T-helper 1 cell treated with Interleukin-12 subunit alpha and Interleukin-12 subunit beta and Interleukin-4 antibody, amounts not matched to agents 30 μg/mL and 1 μg/mL, for 36 hours (primary cell): ENCODE data around the gene DDX42.
"Not testable (repeated sequence)": the region's sequence is repeated elsewhere in the genome, so short reads cannot be mapped to it uniquely, and the experiment has no call there.

Source experiments
- H3K27ac Mint-ChIP-seq: one replicate; pipeline ENCODE4 v1.8.0; 2021; ENCODE audit warnings: mild to moderate bottlenecking, mixed read lengths
- H3K27me3 Mint-ChIP-seq: one replicate; pipeline ENCODE4 v1.8.0; 2021; ENCODE audit warnings: low read depth, mixed read lengths
- H3K36me3 Mint-ChIP-seq: one replicate; pipeline ENCODE4 v1.8.0; 2021; ENCODE audit warnings: low read depth, mixed read lengths
- H3K4me1 Mint-ChIP-seq: one replicate; pipeline ENCODE4 v1.8.0; 2021; ENCODE audit warnings: low read depth, mixed read lengths
- H3K4me3 Mint-ChIP-seq: one replicate; pipeline ENCODE4 v1.8.0; 2021; ENCODE audit warnings: mild to moderate bottlenecking, moderate library complexity, mixed read lengths
- H3K9me3 Mint-ChIP-seq: one replicate; pipeline ENCODE4 v1.8.0; 2021; ENCODE audit warnings: mixed read lengths

The DDX42 gene

GRCh38 chr17:63792055-63792729 lies 18.2 kb downstream of the DDX42 start:
- Mint-ChIP-seq H3K9me3 (no peaks in the 10 kb centered on the region), H3K4me3 (no peak overlapping the region), H3K4me1 (peaks cover 6% of the 10 kb centered on the region), H3K27me3 (no peaks in the 10 kb centered on the region), H3K36me3 (peaks cover 31% of the 10 kb centered on the region), H3K27ac (peak overlapping the region; percentile 36)

DNA sequence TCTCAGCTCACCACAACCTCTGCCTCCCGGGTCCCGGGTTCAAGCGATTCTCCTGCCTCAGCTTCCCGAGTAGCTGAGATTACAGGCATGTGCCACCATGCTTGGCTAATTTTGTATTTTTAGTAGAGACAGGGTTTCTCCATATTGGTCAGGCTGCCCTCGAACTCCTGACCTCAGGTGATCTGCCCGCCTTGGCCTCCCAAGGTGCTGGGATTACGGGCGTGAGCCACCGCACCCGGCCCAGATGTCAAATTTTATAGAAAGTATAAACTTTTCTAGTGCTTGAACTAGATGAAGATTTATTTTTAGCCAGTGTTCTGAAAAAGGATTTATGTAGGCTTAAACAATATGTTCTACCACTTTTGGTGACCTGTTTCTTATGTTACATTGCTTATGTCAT lies 22.4 kb downstream of the DDX42 start:
- H3K27ac Mint-ChIP-seq, H3K9me3 Mint-ChIP-seq, H3K4me1 Mint-ChIP-seq, H3K4me3 Mint-ChIP-seq, H3K27me3 Mint-ChIP-seq: not testable (repeated sequence)
- H3K36me3 Mint-ChIP-seq, result peaks cover 51% of the 10 kb centered on the region

- peaks cover 52% of the 10 kb centered on the region for H3K36me3 Mint-ChIP-seq
- H3K27me3 Mint-ChIP-seq, result no peaks in the 10 kb centered on the region
- H3K4me3 Mint-ChIP-seq, result no peak overlapping the region
- no peak overlapping the region for H3K27ac Mint-ChIP-seq
- H3K9me3 Mint-ChIP-seq, result no peaks in the 10 kb centered on the region
- peaks cover 3% of the 10 kb centered on the region for H3K4me1 Mint-ChIP-seq
Measured at GRCh38 chr17:63798572-63799106, 24.7 kb downstream of the DDX42 start.

DNA sequence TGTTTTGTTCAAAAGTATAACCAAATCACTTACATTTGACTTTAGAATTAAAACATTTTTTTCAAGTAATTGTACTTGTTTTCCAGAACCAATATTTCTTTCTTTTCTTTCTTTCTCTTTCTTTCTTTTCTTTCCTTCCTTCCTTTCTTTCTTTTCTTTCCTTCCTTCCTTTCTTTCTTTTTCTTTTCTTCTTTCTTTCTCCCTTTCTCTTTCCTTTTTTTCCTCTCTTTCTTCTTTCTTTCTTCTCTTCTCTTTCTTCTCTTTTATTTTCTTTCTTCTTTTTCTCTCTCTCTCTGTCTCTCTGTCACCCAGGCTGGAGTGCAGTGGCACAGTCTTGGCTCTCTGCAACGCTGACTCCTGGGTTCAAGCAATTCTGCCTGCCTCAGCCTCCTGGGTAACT lies 26.8 kb downstream of the DDX42 start:
- H3K4me3 Mint-ChIP-seq, result no peak overlapping the region
- H3K4me1 Mint-ChIP-seq, result no peaks in the 10 kb centered on the region
- no peaks in the 10 kb centered on the region for H3K27me3 Mint-ChIP-seq
- H3K27ac Mint-ChIP-seq, result peak overlapping the region; percentile 69
- no peaks in the 10 kb centered on the region for H3K9me3 Mint-ChIP-seq
- H3K36me3 Mint-ChIP-seq, result peaks cover 52% of the 10 kb centered on the region

DNA sequence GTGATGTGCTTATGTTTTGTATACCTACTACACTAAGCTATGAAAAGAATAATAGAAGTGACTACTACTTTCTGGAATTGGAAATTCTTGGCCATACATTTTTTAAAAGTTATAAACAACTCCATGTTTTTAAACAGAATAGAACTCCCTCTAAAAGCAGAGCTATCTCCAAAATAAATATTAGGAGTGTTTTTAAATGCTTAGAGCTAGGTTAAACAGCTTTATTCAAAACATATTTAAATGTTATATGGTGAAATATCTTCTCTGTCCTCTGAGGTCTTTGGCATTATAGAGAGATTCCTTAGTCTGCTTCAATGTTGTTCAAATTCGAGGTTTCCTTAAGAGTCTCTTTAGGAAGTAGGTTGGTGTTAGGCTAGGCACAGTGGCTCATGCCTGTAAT lies 30.4 kb downstream of the DDX42 start:
- H3K9me3 Mint-ChIP-seq, result no peaks in the 10 kb centered on the region
- H3K4me1 Mint-ChIP-seq, result peaks cover 1% of the 10 kb centered on the region
- H3K4me3 Mint-ChIP-seq, result no peak overlapping the region
- no peaks in the 10 kb centered on the region for H3K27me3 Mint-ChIP-seq
- no peak overlapping the region for H3K27ac Mint-ChIP-seq
- peaks cover 53% of the 10 kb centered on the region for H3K36me3 Mint-ChIP-seq

- Mint-ChIP-seq H3K27me3 (no peaks in the 10 kb centered on the region), H3K9me3 (no peaks in the 10 kb centered on the region), H3K4me3 (no peak overlapping the region), H3K27ac (no peak overlapping the region), H3K36me3 (peaks cover 49% of the 10 kb centered on the region), H3K4me1 (peaks cover 1% of the 10 kb centered on the region)
Measured at GRCh38 chr17:63805591-63805990, 31.6 kb downstream of the DDX42 start.

DNA sequence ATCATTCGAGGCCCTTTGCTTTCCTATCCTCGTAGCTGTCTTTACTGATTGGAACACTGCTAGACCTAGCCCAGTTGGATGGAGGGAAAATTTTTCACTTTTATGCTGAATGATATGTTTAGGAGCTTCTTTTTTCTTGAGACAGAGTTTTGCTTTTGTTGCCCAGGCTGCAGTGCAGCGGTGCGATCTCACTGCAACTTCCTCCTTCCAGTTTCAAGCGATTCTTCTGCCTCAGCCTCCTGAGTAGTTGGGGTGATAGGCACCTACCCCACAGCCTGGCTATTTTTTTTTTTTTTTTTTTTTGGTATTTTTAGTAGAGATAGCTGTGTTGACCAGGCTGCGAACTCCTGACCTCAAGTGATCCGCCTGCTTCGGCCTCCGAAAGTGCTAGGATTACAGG lies 36.0 kb downstream of the DDX42 start:
- H3K4me3 Mint-ChIP-seq, result no peak overlapping the region
- no peak overlapping the region for H3K27ac Mint-ChIP-seq
- peaks cover 55% of the 10 kb centered on the region for H3K36me3 Mint-ChIP-seq
- H3K27me3 Mint-ChIP-seq, result no peaks in the 10 kb centered on the region
- H3K9me3 Mint-ChIP-seq, result no peaks in the 10 kb centered on the region
- peaks cover 1% of the 10 kb centered on the region for H3K4me1 Mint-ChIP-seq

- H3K4me1 Mint-ChIP-seq, result peaks cover 10% of the 10 kb centered on the region
- H3K27me3 Mint-ChIP-seq, result no peaks in the 10 kb centered on the region
- no peak overlapping the region for H3K27ac Mint-ChIP-seq
- no peak overlapping the region for H3K4me3 Mint-ChIP-seq
- H3K36me3 Mint-ChIP-seq, result peaks cover 70% of the 10 kb centered on the region
- H3K9me3 Mint-ChIP-seq, result no peaks in the 10 kb centered on the region
Measured at GRCh38 chr17:63816123-63816522, 42.2 kb downstream of the DDX42 start.

DNA sequence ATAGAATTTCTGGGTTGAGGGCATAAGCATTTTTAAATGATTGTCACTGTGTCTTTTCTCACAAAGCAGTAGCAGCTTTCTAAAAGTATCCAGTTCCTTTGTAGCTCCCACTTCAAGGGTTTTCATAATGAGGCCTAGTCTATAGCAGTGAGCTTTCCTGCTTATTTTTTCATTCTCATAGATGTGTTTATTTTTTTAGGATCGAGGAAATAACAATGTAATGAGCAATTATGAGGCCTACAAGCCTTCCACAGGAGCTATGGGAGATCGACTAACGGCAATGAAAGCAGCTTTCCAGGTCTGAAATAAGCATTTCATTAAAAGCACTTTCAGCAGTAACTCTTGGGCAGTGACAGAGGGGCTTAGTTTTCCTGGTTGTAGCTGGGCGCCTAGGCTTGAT lies 42.7 kb downstream of the DDX42 start:
- Mint-ChIP-seq H3K27me3 (no peaks in the 10 kb centered on the region), H3K4me1 (peaks cover 11% of the 10 kb centered on the region), H3K4me3 (no peak overlapping the region), H3K9me3 (no peaks in the 10 kb centered on the region), H3K27ac (no peak overlapping the region), H3K36me3 (peaks cover 69% of the 10 kb centered on the region)

GRCh38 chr17:63817736-63818385 lies 43.9 kb downstream of the DDX42 start:
- peaks cover 74% of the 10 kb centered on the region for H3K36me3 Mint-ChIP-seq
- H3K9me3 Mint-ChIP-seq, result no peaks in the 10 kb centered on the region
- no peak overlapping the region for H3K4me3 Mint-ChIP-seq
- H3K27me3 Mint-ChIP-seq, result no peaks in the 10 kb centered on the region
- H3K27ac Mint-ChIP-seq, result no peak overlapping the region
- peaks cover 16% of the 10 kb centered on the region for H3K4me1 Mint-ChIP-seq

GRCh38 chr17:63819131-63819530 lies 45.2 kb downstream of the DDX42 start:
- Mint-ChIP-seq H3K4me3 (peak overlapping the region; percentile 65), H3K27ac (peak overlapping the region; percentile 78), H3K36me3 (peaks cover 74% of the 10 kb centered on the region), H3K4me1 (peaks cover 24% of the 10 kb centered on the region), H3K9me3 (no peaks in the 10 kb centered on the region), H3K27me3 (no peaks in the 10 kb centered on the region)

DNA sequence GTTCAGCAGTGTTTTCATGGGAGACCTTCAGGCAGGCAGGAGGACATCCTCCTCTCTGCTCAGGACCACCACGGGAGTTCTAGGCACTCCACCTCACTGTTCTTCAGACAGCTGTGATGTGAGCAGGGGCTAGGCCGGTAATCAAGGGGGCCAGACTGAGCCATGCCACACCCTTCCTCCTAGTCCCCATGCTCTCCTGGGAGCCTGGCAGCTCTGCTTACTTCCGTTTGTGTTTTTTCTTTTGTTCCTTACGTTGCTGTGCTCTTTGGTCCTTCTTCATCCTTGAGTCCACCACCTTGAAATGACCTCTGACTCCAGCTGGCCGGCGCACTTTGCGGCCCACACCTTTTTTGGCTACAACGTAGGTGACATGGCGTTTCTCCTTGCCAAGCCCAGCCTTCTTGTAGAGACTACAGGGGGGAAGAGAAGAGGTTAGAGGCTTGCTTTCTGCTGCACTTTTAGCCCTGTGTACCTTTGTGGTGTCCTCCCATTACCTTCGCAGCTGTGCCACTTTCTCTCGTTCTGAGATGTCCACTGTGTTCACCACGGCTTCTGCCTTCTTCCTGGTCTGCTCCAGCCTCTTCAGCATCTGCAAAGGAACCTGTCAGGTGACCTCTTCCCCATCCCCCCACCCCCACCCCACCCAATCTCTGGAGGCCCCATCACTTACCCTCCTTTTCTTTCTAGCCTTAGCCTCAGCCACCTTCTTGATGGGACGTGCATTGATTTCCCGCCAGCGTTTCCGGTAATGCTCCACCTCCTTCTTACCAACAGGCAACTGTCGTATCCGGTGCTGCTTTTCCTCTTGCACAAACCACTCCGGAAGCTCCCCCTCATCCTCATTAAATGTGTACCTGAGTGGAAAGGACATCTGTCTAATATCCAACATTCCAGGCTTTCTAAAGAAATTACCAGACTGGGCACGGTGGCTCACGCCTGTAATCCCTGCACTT lies 45.9 kb downstream of the DDX42 start:
- Mint-ChIP-seq H3K27ac (peak overlapping the region; percentile 78), H3K4me3 (peak overlapping the region; percentile 65), H3K36me3 (peaks cover 78% of the 10 kb centered on the region), H3K27me3 (no peaks in the 10 kb centered on the region), H3K4me1 (peaks cover 27% of the 10 kb centered on the region), H3K9me3 (no peaks in the 10 kb centered on the region)

DNA sequence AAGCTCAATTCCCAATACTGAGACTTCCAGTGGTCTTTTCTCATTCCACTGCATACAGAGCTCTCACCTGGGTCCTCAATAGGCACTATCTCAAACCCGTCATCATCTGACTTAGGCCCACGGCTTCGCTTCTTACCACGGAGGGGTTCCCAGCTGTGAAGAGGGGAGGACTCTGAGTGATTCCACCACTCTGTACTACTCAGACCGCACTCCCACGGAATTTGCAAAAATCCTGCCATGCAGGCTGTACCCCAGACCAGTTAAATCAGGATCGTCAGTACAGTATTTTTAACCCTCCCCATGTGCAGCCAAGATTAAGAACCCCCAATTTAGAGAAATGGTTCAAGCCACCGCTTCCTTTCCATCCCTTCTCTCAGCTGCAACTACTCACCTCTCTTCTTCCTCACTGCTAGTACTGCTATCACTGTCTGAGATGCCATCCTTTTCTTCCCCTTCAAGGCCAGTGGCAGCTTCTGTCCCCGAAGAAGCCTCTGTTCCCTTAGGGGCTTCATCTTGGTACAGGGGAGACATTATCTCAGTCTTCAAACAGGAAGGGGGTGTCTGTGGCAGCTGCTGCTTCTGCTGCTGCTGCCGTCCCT lies 47.1 kb downstream of the DDX42 start:
- H3K27ac Mint-ChIP-seq, result peak overlapping the region; percentile 78
- H3K4me1 Mint-ChIP-seq, result peaks cover 36% of the 10 kb centered on the region
- peaks cover 77% of the 10 kb centered on the region for H3K36me3 Mint-ChIP-seq
- no peaks in the 10 kb centered on the region for H3K27me3 Mint-ChIP-seq
- peak overlapping the region; percentile 51 for H3K4me3 Mint-ChIP-seq
- H3K9me3 Mint-ChIP-seq, result no peaks in the 10 kb centered on the region

DNA sequence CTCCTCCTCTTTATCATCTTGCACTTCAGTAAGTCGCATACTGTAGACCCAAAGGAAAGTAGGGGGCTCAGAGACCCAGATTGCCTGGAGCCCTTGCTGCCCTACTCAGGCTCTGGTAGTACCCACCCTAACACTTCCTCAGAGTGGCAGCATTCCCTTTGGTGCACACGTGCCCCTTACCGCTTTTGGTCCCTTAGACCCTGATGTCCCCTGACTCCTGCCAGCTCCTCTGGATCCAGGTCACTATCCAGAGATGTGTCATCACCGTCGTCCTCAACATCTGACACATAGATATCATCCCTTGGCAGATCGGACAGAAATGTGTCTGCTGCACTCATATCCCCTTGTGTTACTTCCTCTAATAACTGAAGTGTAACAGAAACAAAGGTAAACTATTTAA lies 47.8 kb downstream of the DDX42 start:
- Mint-ChIP-seq H3K36me3 (peaks cover 78% of the 10 kb centered on the region), H3K9me3 (no peaks in the 10 kb centered on the region), H3K27me3 (no peaks in the 10 kb centered on the region), H3K4me3 (peak overlapping the region; percentile 61), H3K27ac (peak overlapping the region; percentile 81), H3K4me1 (peaks cover 40% of the 10 kb centered on the region)
